Panc1 (cell line): ENCODE measurements around the gene MICAL2. TPM values are rescaled to one million over a fixed set of nuclear protein-coding genes. Genes with fewer than 3 reads are reported as not detected.

Experiments
- ATAC-seq: fragments of 200-7000 bp; cut with Tn5 transposase; 2 replicates; pipeline ENCODE4 v1.9.1; 2020; ENCODE audit warnings: mild to moderate bottlenecking, moderate library complexity
- BruUV-seq: library from RNA; stranded (reverse); fragments of 400-500 nt; replicated peaks from 2 replicates; lab custom pipeline; 2021; lab: Mats Ljungman, UMichigan
- CTCF ChIA-PET: fragments of 300-600 bp; sonication (Branson Sonifier 250); formaldehyde crosslinking; loops from one replicate; lab custom pipeline; 2022; ENCODE audit warnings: antibody characterized with exemption; lab: Charles Lee
- POLR2A ChIA-PET: fragments of 300-600 bp; sonication (Branson Sonifier 250); formaldehyde crosslinking; loops from one replicate; lab custom pipeline; 2022; ENCODE audit warnings: antibody characterized with exemption; lab: Charles Lee
- DNase-seq: peaks from one replicate; pipeline ENCODE4 v3.0.0-alpha.2; 2010; ENCODE audit warnings: low read depth, low spot score
- H3K27ac ChIP-seq: 2 replicates; pipeline ENCODE4 v1.5.1; 2011; ENCODE audit warnings: mild to moderate bottlenecking, low read length, inconsistent platforms
- H3K27me3 ChIP-seq: fragments of 200-500 bp; sonication (Bioruptor generic); 2 replicates; pipeline ENCODE4 v1.6.0; 2014; ENCODE audit warnings: low read length, inconsistent platforms; ENCODE audit not compliant: control insufficient read depth, insufficient read depth
- H3K36me3 ChIP-seq: fragments of 200-500 bp; sonication (Bioruptor generic); 2 replicates; pipeline ENCODE4 v1.5.1; 2014; ENCODE audit warnings: inconsistent platforms, mild to moderate bottlenecking, low read length, moderate library complexity; ENCODE audit not compliant: control insufficient read depth, insufficient read depth
- H3K4me1 ChIP-seq: 2 replicates; pipeline ENCODE4 v1.5.1; 2011; ENCODE audit warnings: inconsistent platforms, mild to moderate bottlenecking, low read length, moderate library complexity; ENCODE audit not compliant: control insufficient read depth, insufficient read depth
- H3K4me3 ChIP-seq, 2 experiments: 2 replicates each; pipeline ENCODE4 v1.5.1; 2011 to 2012; ENCODE audit warnings: low read depth in 2 of 2, low read length in 2 of 2, mild to moderate bottlenecking in 2 of 2, inconsistent platforms in 1 of 2, moderate library complexity in 1 of 2
- H3K9me3 ChIP-seq: fragments of 200-500 bp; sonication (Bioruptor generic); 2 replicates; pipeline ENCODE4 v1.5.1; 2014; ENCODE audit warnings: low read depth, mild to moderate bottlenecking, inconsistent platforms, low read length, moderate library complexity; ENCODE audit not compliant: control insufficient read depth, insufficient read depth
- POLR2AphosphoS5 ChIP-seq: IDR thresholded peaks from 2 replicates; pipeline ENCODE4 v1.6.1; 2012; ENCODE audit warnings: mild to moderate bottlenecking, low read depth, low read length, moderate library complexity
- SIN3A ChIP-seq: IDR thresholded peaks from 2 replicates; pipeline ENCODE4 v1.6.1; 2012; ENCODE audit warnings: low read depth, mild to moderate bottlenecking, low read length, moderate library complexity, borderline replicate concordance; ENCODE audit not compliant: insufficient read depth
- TCF7L2 ChIP-seq: IDR thresholded peaks from 2 replicates; pipeline ENCODE4 v1.6.1; 2011; ENCODE audit warnings: mild to moderate bottlenecking, low read depth, low read length, inconsistent platforms
- in situ Hi-C: cut with HindIII; loops from 2 replicates; pipeline ENCODE4 v1.10.0; 2016; ENCODE audit warnings: low sequenced_read_pairs, low pct_unique_long_range_greater_than_20kb
- intact Hi-C: fragments of 100-400 bp; cut with micrococcal nuclease; formaldehyde crosslinking; loops from one replicate; pipeline ENCODE4 v1.10.0; 2022; ENCODE audit not compliant: unreplicated experiment
- total RNA-seq: library from RNA; stranded (reverse); gene quantifications from one replicate; pipeline ENCODE4 v1.2.1, GENCODE V29; 2021; ENCODE audit not compliant: unreplicated experiment
- TF ChIP-seq, protein P1 (sequence below), 2 experiments: IDR thresholded peaks; 2 replicates each; pipeline ENCODE4 v1.6.1; 2011 to 2012; ENCODE audit warnings: low read depth in 2 of 2, control low read depth in 1 of 2, low read length in 1 of 2, mild to moderate bottlenecking in 1 of 2, moderate library complexity in 1 of 2; ENCODE audit not compliant: insufficient read depth in 1 of 2
- TF ChIP-seq, protein P2 (sequence below): fragments of 450-650 bp; IDR thresholded peaks from 2 replicates; pipeline ENCODE4 v1.5.1; 2017; ENCODE audit warnings: mild to moderate bottlenecking

The MICAL2 gene
- total RNA-seq, 1 experiment from 2014 or later, result 199 TPM

DNA sequence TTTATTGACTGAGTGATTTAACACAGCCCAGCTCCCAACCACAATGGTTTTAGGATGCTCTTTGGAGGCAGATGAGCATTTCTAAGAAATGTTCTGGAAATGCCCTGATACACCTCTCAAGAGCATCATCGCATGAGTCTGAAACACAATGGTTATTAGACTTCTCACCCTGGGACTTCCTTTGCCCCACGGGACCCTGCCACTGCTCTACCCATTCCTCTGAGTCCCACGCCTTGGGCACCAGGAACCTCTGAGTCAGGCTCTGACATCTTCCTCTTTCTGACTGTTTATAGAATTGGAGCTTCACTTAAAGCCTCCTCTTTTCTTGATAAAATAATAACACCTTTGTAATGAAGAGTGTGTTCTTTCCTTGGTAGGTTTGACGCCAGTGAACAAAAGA is 181.4 kb downstream of the MICAL2 start:
- no peak overlapping the region for H3K27ac ChIP-seq
- H3K27me3 ChIP-seq, result no peaks in the 10 kb centered on the region
- ATAC-seq (no peak), DNase-seq (no peak)
- TF ChIP-seq, protein P1, sequence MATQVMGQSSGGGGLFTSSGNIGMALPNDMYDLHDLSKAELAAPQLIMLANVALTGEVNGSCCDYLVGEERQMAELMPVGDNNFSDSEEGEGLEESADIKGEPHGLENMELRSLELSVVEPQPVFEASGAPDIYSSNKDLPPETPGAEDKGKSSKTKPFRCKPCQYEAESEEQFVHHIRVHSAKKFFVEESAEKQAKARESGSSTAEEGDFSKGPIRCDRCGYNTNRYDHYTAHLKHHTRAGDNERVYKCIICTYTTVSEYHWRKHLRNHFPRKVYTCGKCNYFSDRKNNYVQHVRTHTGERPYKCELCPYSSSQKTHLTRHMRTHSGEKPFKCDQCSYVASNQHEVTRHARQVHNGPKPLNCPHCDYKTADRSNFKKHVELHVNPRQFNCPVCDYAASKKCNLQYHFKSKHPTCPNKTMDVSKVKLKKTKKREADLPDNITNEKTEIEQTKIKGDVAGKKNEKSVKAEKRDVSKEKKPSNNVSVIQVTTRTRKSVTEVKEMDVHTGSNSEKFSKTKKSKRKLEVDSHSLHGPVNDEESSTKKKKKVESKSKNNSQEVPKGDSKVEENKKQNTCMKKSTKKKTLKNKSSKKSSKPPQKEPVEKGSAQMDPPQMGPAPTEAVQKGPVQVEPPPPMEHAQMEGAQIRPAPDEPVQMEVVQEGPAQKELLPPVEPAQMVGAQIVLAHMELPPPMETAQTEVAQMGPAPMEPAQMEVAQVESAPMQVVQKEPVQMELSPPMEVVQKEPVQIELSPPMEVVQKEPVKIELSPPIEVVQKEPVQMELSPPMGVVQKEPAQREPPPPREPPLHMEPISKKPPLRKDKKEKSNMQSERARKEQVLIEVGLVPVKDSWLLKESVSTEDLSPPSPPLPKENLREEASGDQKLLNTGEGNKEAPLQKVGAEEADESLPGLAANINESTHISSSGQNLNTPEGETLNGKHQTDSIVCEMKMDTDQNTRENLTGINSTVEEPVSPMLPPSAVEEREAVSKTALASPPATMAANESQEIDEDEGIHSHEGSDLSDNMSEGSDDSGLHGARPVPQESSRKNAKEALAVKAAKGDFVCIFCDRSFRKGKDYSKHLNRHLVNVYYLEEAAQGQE (IDR thresholded peaks at IDR 0.05; ENCODE audit: insufficient read depth in 1 of 2, low read depth in 2 of 2, low read length in 1 of 2), result no peak
- no peak for TF ChIP-seq TCF7L2
- TF ChIP-seq, protein P2, sequence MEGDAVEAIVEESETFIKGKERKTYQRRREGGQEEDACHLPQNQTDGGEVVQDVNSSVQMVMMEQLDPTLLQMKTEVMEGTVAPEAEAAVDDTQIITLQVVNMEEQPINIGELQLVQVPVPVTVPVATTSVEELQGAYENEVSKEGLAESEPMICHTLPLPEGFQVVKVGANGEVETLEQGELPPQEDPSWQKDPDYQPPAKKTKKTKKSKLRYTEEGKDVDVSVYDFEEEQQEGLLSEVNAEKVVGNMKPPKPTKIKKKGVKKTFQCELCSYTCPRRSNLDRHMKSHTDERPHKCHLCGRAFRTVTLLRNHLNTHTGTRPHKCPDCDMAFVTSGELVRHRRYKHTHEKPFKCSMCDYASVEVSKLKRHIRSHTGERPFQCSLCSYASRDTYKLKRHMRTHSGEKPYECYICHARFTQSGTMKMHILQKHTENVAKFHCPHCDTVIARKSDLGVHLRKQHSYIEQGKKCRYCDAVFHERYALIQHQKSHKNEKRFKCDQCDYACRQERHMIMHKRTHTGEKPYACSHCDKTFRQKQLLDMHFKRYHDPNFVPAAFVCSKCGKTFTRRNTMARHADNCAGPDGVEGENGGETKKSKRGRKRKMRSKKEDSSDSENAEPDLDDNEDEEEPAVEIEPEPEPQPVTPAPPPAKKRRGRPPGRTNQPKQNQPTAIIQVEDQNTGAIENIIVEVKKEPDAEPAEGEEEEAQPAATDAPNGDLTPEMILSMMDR, result no peak
- H3K9me3 ChIP-seq, result no peaks in the 10 kb centered on the region
- BruUV-seq, result no TSS peak
- intact Hi-C loops, result no loop called here
- POLR2A ChIA-PET, result no interaction called here
- CTCF ChIA-PET, result interaction anchor here (0.5 kb wide), 1 partner anchor 236 kb away, joined by 12 read pairs; no protein-coding TSS in a partner anchor
- in situ Hi-C loops, result no loop called here
- H3K4me3 ChIP-seq, result no peak overlapping the region
- peaks cover 20% of the 10 kb centered on the region for H3K4me1 ChIP-seq
- H3K36me3 ChIP-seq, result no peaks in the 10 kb centered on the region

- DNase-seq (no peak), ATAC-seq (no peak)
- in situ Hi-C loops, result no loop called here
- H3K27me3 ChIP-seq, result no peaks in the 10 kb centered on the region
- no TSS peak for BruUV-seq
- H3K27ac ChIP-seq, result no peak overlapping the region
- H3K9me3 ChIP-seq, result no peaks in the 10 kb centered on the region; the same call in 1 of the 2 replicates
- no peak overlapping the region for H3K4me3 ChIP-seq
- H3K4me1 ChIP-seq, result peaks cover 10% of the 10 kb centered on the region
- TF ChIP-seq TCF7L2 (no peak), POLR2AphosphoS5 (no peak)
- TF ChIP-seq, protein P2, result no peak
- intact Hi-C loops, result no loop called here
- ChIA-PET POLR2A (no interaction called here), CTCF (no interaction called here)
- H3K36me3 ChIP-seq, result no peaks in the 10 kb centered on the region
These were observed 182.4 kb downstream of the MICAL2 start for GRCh38 chr11:12292766-12293165.

GRCh38 chr11:12293486-12293885 is 183.1 kb downstream of the MICAL2 start:
- H3K4me3 ChIP-seq, result no peak overlapping the region
- in situ Hi-C loops (no loop called here), intact Hi-C loops (no loop called here)
- ATAC-seq, result no peak
- POLR2A ChIA-PET, result no interaction called here
- TF ChIP-seq TCF7L2, result no peak
- no peak for TF ChIP-seq POLR2AphosphoS5
- TF ChIP-seq, protein P2, result no peak
- TF ChIP-seq, protein P1 (IDR thresholded peaks at IDR 0.05; ENCODE audit: insufficient read depth in 1 of 2, low read depth in 2 of 2, low read length in 1 of 2), result no peak
- no peak for TF ChIP-seq SIN3A
- no TSS peak for BruUV-seq
- DNase-seq, result no peak
- peaks cover 6% of the 10 kb centered on the region; the same call in 1 of the 2 replicates for H3K9me3 ChIP-seq
- no peak overlapping the region for H3K27ac ChIP-seq
- H3K36me3 ChIP-seq, result no peaks in the 10 kb centered on the region
- CTCF ChIA-PET, result no interaction called here
- H3K27me3 ChIP-seq, result no peaks in the 10 kb centered on the region
- H3K4me1 ChIP-seq, result peaks cover 3% of the 10 kb centered on the region
